IMR-90 (cell line): ENCODE data around the gene PLA2G1B. TPM values are rescaled to one million over a fixed set of nuclear protein-coding genes. Genes with fewer than 3 reads are reported as not detected.

Experiments used
- ATAC-seq: fragments of 200-7000 bp; cut with Tn5 transposase; 2 replicates; pipeline ENCODE4 v1.9.1; 2020; ENCODE audit warnings: low read depth, mild to moderate bottlenecking, moderate library complexity
- BruUV-seq: library from RNA; stranded (reverse); fragments of 400-500 nt; replicated peaks from 2 replicates; lab custom pipeline; 2021; lab: Mats Ljungman, UMichigan
- CTCF ChIA-PET: fragments of 300-600 bp; formaldehyde crosslinking; extraction: SDS; loops from one replicate; lab custom pipeline; 2021; ENCODE audit warnings: antibody characterized with exemption; lab: Yijun Ruan, JAX
- POLR2A ChIA-PET: fragments of 300-600 bp; sonication (Branson Sonifier 250); formaldehyde crosslinking; loops from one replicate; lab custom pipeline; 2022; ENCODE audit warnings: antibody characterized with exemption; ENCODE audit not compliant: unreplicated experiment; lab: Charles Lee
- DNase-seq: peaks from one replicate; pipeline ENCODE4 v3.0.0; 2013
- H2AFZ ChIP-seq: replicated peaks from 2 replicates; pipeline ENCODE3; 2013; ENCODE audit warnings: low read length, mild to moderate bottlenecking; ENCODE audit not compliant: poor library complexity
- H2AK5ac ChIP-seq: 2 replicates; pipeline ENCODE4 v1.6.1; 2013; ENCODE audit warnings: low read depth, low read length, inconsistent platforms
- H2AK9ac ChIP-seq: replicated peaks from 2 replicates; pipeline ENCODE3; 2013; ENCODE audit warnings: mild to moderate bottlenecking, low read depth, low read length, moderate library complexity; ENCODE audit not compliant: poor library complexity
- H2BK120ac ChIP-seq: 2 replicates; pipeline ENCODE4 v1.6.1; 2013; ENCODE audit warnings: low read depth, low read length, inconsistent platforms
- H2BK15ac ChIP-seq: 3 replicates; pipeline ENCODE4 v1.6.1; 2013; ENCODE audit warnings: low read depth, low read length, inconsistent platforms
- H2BK20ac ChIP-seq: 2 replicates; pipeline ENCODE4 v1.6.1; 2013; ENCODE audit warnings: low read depth, mild to moderate bottlenecking, inconsistent platforms, low read length, moderate library complexity
- H2BK5ac ChIP-seq: 2 replicates; pipeline ENCODE4 v1.6.1; 2013; ENCODE audit warnings: mild to moderate bottlenecking, low read depth, low read length, inconsistent platforms; ENCODE audit not compliant: poor library complexity, severe bottlenecking
- H3K14ac ChIP-seq: replicated peaks from 2 replicates; pipeline ENCODE4 v1.6.1; 2013; ENCODE audit warnings: low read depth, low read length, inconsistent platforms
- H3K18ac ChIP-seq: 2 replicates; pipeline ENCODE4 v1.6.1; 2013; ENCODE audit warnings: low read depth, low read length, control low read depth
- H3K23ac ChIP-seq: 2 replicates; pipeline ENCODE4 v1.6.1; 2013; ENCODE audit warnings: low read depth, low read length, inconsistent platforms
- H3K27ac ChIP-seq: 2 replicates; pipeline ENCODE4 v1.5.1; 2013; ENCODE audit warnings: mild to moderate bottlenecking, control low read depth, low read length; ENCODE audit not compliant: insufficient read depth
- H3K27me3 ChIP-seq: 2 replicates; pipeline ENCODE4 v1.6.1; 2013; ENCODE audit warnings: low read length; ENCODE audit not compliant: control insufficient read depth, insufficient read depth
- H3K36me3 ChIP-seq: 2 replicates; pipeline ENCODE4 v1.6.1; 2013; ENCODE audit warnings: low read length, mixed read lengths; ENCODE audit not compliant: control insufficient read depth, insufficient read depth
- H3K4ac ChIP-seq: 2 replicates; pipeline ENCODE4 v1.6.1; 2013; ENCODE audit warnings: low read depth, low read length, inconsistent platforms
- H3K4me1 ChIP-seq: 2 replicates; pipeline ENCODE4 v1.6.1; 2013; ENCODE audit warnings: low read length, mixed read lengths; ENCODE audit not compliant: control insufficient read depth, insufficient read depth
- H3K4me2 ChIP-seq: 2 replicates; pipeline ENCODE4 v1.6.1; 2013; ENCODE audit warnings: low read depth, mild to moderate bottlenecking, control low read depth, low read length, moderate library complexity
- H3K4me3 ChIP-seq: 2 replicates; pipeline ENCODE4 v1.5.1; 2013; ENCODE audit warnings: low read depth, mild to moderate bottlenecking, control low read depth, low read length, moderate library complexity; ENCODE audit not compliant: insufficient read depth
- H3K56ac ChIP-seq: 2 replicates; pipeline ENCODE4 v1.6.1; 2013; ENCODE audit warnings: low read length, inconsistent platforms; ENCODE audit not compliant: insufficient read depth; ENCODE audit errors: extremely low read depth
- H3K79me1 ChIP-seq, 2 experiments: 2 replicates each; pipeline ENCODE4 v1.6.1; 2013; ENCODE audit warnings: low read length in 2 of 2, inconsistent platforms in 1 of 2, low read depth in 1 of 2
- H3K9ac ChIP-seq: 2 replicates; pipeline ENCODE4 v1.6.1; 2013; ENCODE audit warnings: low read depth, low read length, control low read depth
- H3K9me1 ChIP-seq: 2 replicates; pipeline ENCODE4 v1.6.1; 2013; ENCODE audit warnings: low read length, inconsistent platforms; ENCODE audit not compliant: insufficient read depth
- H3K9me3 ChIP-seq: 2 replicates; pipeline ENCODE4 v1.6.1; 2013; ENCODE audit warnings: low read length; ENCODE audit not compliant: control insufficient read depth, insufficient read depth
- H4K20me1 ChIP-seq: 2 replicates; pipeline ENCODE4 v1.6.1; 2013; ENCODE audit warnings: low read length, inconsistent platforms; ENCODE audit not compliant: insufficient read depth
- H4K5ac ChIP-seq: 2 replicates; pipeline ENCODE4 v1.6.1; 2013; ENCODE audit warnings: mild to moderate bottlenecking, low read depth, low read length, control low read depth
- H4K8ac ChIP-seq, 2 experiments: 2 replicates each; pipeline ENCODE4 v1.6.1; 2013; ENCODE audit warnings: low read depth in 2 of 2, low read length in 2 of 2, control low read depth in 1 of 2, inconsistent platforms in 1 of 2
- H4K91ac ChIP-seq: 2 replicates; pipeline ENCODE4 v1.6.1; 2013; ENCODE audit warnings: low read depth, low read length, inconsistent platforms; ENCODE audit not compliant: insufficient read depth
- CEBPB ChIP-seq: IDR thresholded peaks from 2 replicates; pipeline ENCODE4 v1.6.1; 2012; ENCODE audit warnings: low read depth, low read length, improper control_type of control experiment
- CHD1 ChIP-seq: IDR thresholded peaks from 2 replicates; pipeline ENCODE4 v1.6.1; 2012; ENCODE audit warnings: low read depth, low read length, improper control_type of control experiment
- CTCF ChIP-seq: conservative IDR thresholded peaks from 2 replicates; pipeline ENCODE4 v1.5.1; 2012; ENCODE audit warnings: mild to moderate bottlenecking, low read depth, low read length, improper control_type of control experiment
- ELK1 ChIP-seq: fragments of 150-350 bp; IDR thresholded peaks from 2 replicates; pipeline ENCODE4 v1.6.1; 2016; ENCODE audit warnings: low read depth, mild to moderate bottlenecking, low read length, moderate library complexity, borderline replicate concordance
- FOS ChIP-seq: fragments of 150-350 bp; IDR thresholded peaks from 2 replicates; pipeline ENCODE4 v1.6.1; 2016; ENCODE audit warnings: low read depth, low read length
- MAFK ChIP-seq: IDR thresholded peaks from 2 replicates; pipeline ENCODE4 v1.6.1; 2012; ENCODE audit warnings: low read depth, low read length, improper control_type of control experiment
- MAZ ChIP-seq: IDR thresholded peaks from 2 replicates; pipeline ENCODE4 v1.6.1; 2012; ENCODE audit warnings: low read depth, mild to moderate bottlenecking, low read length, improper control_type of control experiment, moderate library complexity, borderline replicate concordance
- MXI1 ChIP-seq: IDR thresholded peaks from 2 replicates; pipeline ENCODE4 v1.6.1; 2012; ENCODE audit warnings: low read depth, mild to moderate bottlenecking, low read length, moderate library complexity, borderline replicate concordance
- NFE2L2 ChIP-seq: fragments of 150-350 bp; IDR thresholded peaks from 2 replicates; pipeline ENCODE4 v1.6.1; 2016; ENCODE audit warnings: low read depth, mild to moderate bottlenecking, low read length
- POLR2A ChIP-seq: IDR thresholded peaks from 2 replicates; pipeline ENCODE4 v1.6.1; 2012; ENCODE audit warnings: mild to moderate bottlenecking, low read depth, low read length
- RAD21 ChIP-seq: IDR thresholded peaks from 2 replicates; pipeline ENCODE4 v1.6.1; 2012; ENCODE audit warnings: low read length, improper control_type of control experiment
- RCOR1 ChIP-seq: IDR thresholded peaks from 2 replicates; pipeline ENCODE4 v1.6.1; 2012; ENCODE audit warnings: mild to moderate bottlenecking, low read length, improper control_type of control experiment; ENCODE audit not compliant: insufficient replicate concordance
- RFX5 ChIP-seq: IDR thresholded peaks from 2 replicates; pipeline ENCODE4 v1.8.0; 2012; ENCODE audit warnings: low read depth, mild to moderate bottlenecking, low read length, moderate library complexity
- SMC3 ChIP-seq: fragments of 150-350 bp; IDR thresholded peaks from 2 replicates; pipeline ENCODE4 v1.6.1; 2016; ENCODE audit warnings: low read depth, mild to moderate bottlenecking, antibody characterized with exemption, low read length, moderate library complexity
- USF2 ChIP-seq: fragments of 150-350 bp; IDR thresholded peaks from 2 replicates; pipeline ENCODE4 v1.6.1; 2017; ENCODE audit warnings: mild to moderate bottlenecking, antibody characterized with exemption, low read length, low read depth
- WGBS, 2 experiments: methylation state at CpG; one replicate each; pipeline versions ENCODE4 v1.1.5 to v1.1.7; 2013; ENCODE audit warnings: missing lambda C conversion rate in 2 of 2; ENCODE audit not compliant: insufficient read length in 1 of 2; ENCODE audit errors: extremely low coverage in 2 of 2; 5-methylcytosine and 5-hydroxymethylcytosine counted together
- dilution Hi-C: fragments of 300-500 bp; cut with HindIII; formaldehyde crosslinking; loops from one replicate; pipeline ENCODE4 v1.14.3; 2018; ENCODE audit warnings: low sequenced_read_pairs; ENCODE audit not compliant: unreplicated experiment
- in situ Hi-C: fragments of 300-500 bp; cut with MboI; formaldehyde crosslinking; loops from 3 replicates; pipeline ENCODE4 v1.14.3; 2019; ENCODE audit warnings: low sequenced_read_pairs, inconsistent platforms, mixed read lengths
- intact Hi-C: fragments of 100-400 bp; cut with micrococcal nuclease; formaldehyde crosslinking; loops from 2 replicates; pipeline ENCODE4 v1.10.0; 2022
- polyA plus RNA-seq, 3 experiments: library from polyadenylated mRNA; depleted of rRNA; stranded (reverse); fragments of >200 nt; gene quantifications; 2 replicates each; pipeline ENCODE4 v1.2.3, GENCODE V29; 2012; ENCODE audit warnings: low replicate concordance in 1 of 3
- total RNA-seq: library from RNA; depleted of rRNA; stranded (reverse); fragments of >200 nt; gene quantifications from 2 replicates; pipeline ENCODE4 v1.2.3, GENCODE V29; 2012

PLA2G1B gene
- total and polyA plus RNA-seq, 2 of the 4 experiments (the other 2 are of a cell fraction), result not detected

GRCh38 chr12:120367924-120368788, 40.6 kb upstream of the PLA2G1B start:
- Histone ChIP-seq H2AK5ac (no peak overlapping the region), H3K9me1 (no peaks in the 10 kb centered on the region), H3K36me3 (no peaks in the 10 kb centered on the region), H3K18ac (no peak overlapping the region), H4K5ac (no peak overlapping the region), H3K9me3 (no peaks in the 10 kb centered on the region), H3K4me1 (no peaks in the 10 kb centered on the region), H2AFZ (no peak overlapping the region), H2BK5ac (no peak overlapping the region), H2BK20ac (no peak overlapping the region), H3K27ac (no peak overlapping the region), H2AK9ac (no peak overlapping the region), H4K8ac (no peak overlapping the region), H3K4me2 (peak overlapping the region; percentile 49; the same call in 1 of the 2 replicates), H3K27me3 (peaks cover 89% of the 10 kb centered on the region), H3K79me1 (no peaks in the 10 kb centered on the region), H4K91ac (no peak overlapping the region), H3K23ac (no peak overlapping the region), H2BK120ac (no peak overlapping the region), H3K4ac (no peak overlapping the region), H3K56ac (no peak overlapping the region), H3K9ac (no peak overlapping the region), H3K4me3 (no peak overlapping the region), H2BK15ac (no peak overlapping the region), H3K14ac (no peak overlapping the region), H4K20me1 (no peaks in the 10 kb centered on the region)
- dilution Hi-C loops (no loop called here), in situ Hi-C loops (no loop called here), intact Hi-C loops (no loop called here)
- POLR2A ChIA-PET, result no interaction called here
- ATAC-seq, result no peak
- 3% methylated on average over 9 of the region's 86 CpGs; no CpG with 5 or more reads in 1 of the 2 experiments for WGBS, 2 experiments
- no peak for DNase-seq
- CTCF ChIA-PET, result no interaction called here
- BruUV-seq, result no TSS peak
- no peak for TF ChIP-seq NFE2L2
- TF ChIP-seq USF2, result no peak
- TF ChIP-seq RCOR1, result no peak
- no peak for TF ChIP-seq ELK1
- TF ChIP-seq RAD21, result no peak
- no peak for TF ChIP-seq FOS
- TF ChIP-seq MAZ, result no peak
- TF ChIP-seq CHD1, result no peak
- TF ChIP-seq POLR2A, result no peak
- TF ChIP-seq MAFK, result no peak
- no peak for TF ChIP-seq MXI1
- TF ChIP-seq CEBPB, result peak; percentile 59
- TF ChIP-seq SMC3, result no peak
- no peak for TF ChIP-seq RFX5
- no peak for TF ChIP-seq CTCF
